GM18867 (cell line): ENCODE data around the gene ASPHD2.
A peak's percentile ranks its signal among the peaks of the same experiment; 100 is the strongest.
"Not testable (repeated sequence)": the region's sequence is repeated elsewhere in the genome, so short reads cannot be mapped to it uniquely, and the experiment has no call there.

Experiments
- ATAC-seq: cut with Tn5 transposase; IDR thresholded peaks from one replicate; pipeline ENCODE4 v1.9.1; 2021; ENCODE audit warnings: mild to moderate bottlenecking, moderate library complexity; ENCODE audit not compliant: unreplicated experiment

Gene ASPHD2

GRCh38 chr22:26416256-26416655, 12.8 kb upstream of the ASPHD2 start:
- ATAC-seq = no peak

GRCh38 chr22:26416670-26417276, 12.3 kb upstream of the ASPHD2 start:
- no peak for ATAC-seq

- ATAC-seq = no peak
Measured at GRCh38 chr22:26417406-26417805, 11.7 kb upstream of the ASPHD2 start.

GRCh38 chr22:26418620-26419019, 10.4 kb upstream of the ASPHD2 start:
- ATAC-seq = no peak

GRCh38 chr22:26426924-26427323, 2.1 kb upstream of the ASPHD2 start:
- no peak for ATAC-seq

- no peak for ATAC-seq
Measured at GRCh38 chr22:26429458-26430286, 612 bp downstream of the ASPHD2 start.

- no peak for ATAC-seq
Measured at GRCh38 chr22:26430600-26430999, 1.5 kb downstream of the ASPHD2 start.

- no peak for ATAC-seq
Measured at GRCh38 chr22:26431261-26431995, 2.4 kb downstream of the ASPHD2 start.

GRCh38 chr22:26432619-26433311, 3.7 kb downstream of the ASPHD2 start:
- peak; percentile 34 for ATAC-seq

GRCh38 chr22:26433805-26434204, 4.7 kb downstream of the ASPHD2 start:
- no peak for ATAC-seq

GRCh38 chr22:26435327-26436093, 6.5 kb downstream of the ASPHD2 start:
- no peak for ATAC-seq

- no peak for ATAC-seq
Measured at GRCh38 chr22:26436903-26437515, 7.9 kb downstream of the ASPHD2 start.

- no peak for ATAC-seq
Measured at GRCh38 chr22:26437694-26438392, 8.8 kb downstream of the ASPHD2 start.

- not testable (repeated sequence) for ATAC-seq
Measured at GRCh38 chr22:26438776-26439175, 9.7 kb downstream of the ASPHD2 start.

GRCh38 chr22:26439559-26439958, 10.5 kb downstream of the ASPHD2 start:
- ATAC-seq = no peak

GRCh38 chr22:26442086-26442756, 13.2 kb downstream of the ASPHD2 start:
- ATAC-seq = no peak

- ATAC-seq = no peak
Measured at GRCh38 chr22:26443901-26444690, 15.0 kb downstream of the ASPHD2 start.

GRCh38 chr22:26444777-26445176, 15.7 kb downstream of the ASPHD2 start:
- ATAC-seq = no peak
